ENCODE measurements around the gene HDLBP.

- TF ChIP-seq POLR2A (IDR thresholded peaks at IDR 0.05; ENCODE audit: low read depth, low read length) (no peak), POLR2AphosphoS5 (IDR thresholded peaks at IDR 0.05; ENCODE audit: low read depth, low read length) (no peak)
These were observed 8.3 kb upstream of the HDLBP start for GRCh38 chr2:241323778-241324177.

Measured in GM12892 (cell line).